GM21367 (cell line): ENCODE data around the gene RAB6B.

Source experiments
- ATAC-seq: cut with Tn5 transposase; IDR thresholded peaks from one replicate; pipeline ENCODE4 v1.9.1; 2021; ENCODE audit not compliant: unreplicated experiment

RAB6B gene

DNA sequence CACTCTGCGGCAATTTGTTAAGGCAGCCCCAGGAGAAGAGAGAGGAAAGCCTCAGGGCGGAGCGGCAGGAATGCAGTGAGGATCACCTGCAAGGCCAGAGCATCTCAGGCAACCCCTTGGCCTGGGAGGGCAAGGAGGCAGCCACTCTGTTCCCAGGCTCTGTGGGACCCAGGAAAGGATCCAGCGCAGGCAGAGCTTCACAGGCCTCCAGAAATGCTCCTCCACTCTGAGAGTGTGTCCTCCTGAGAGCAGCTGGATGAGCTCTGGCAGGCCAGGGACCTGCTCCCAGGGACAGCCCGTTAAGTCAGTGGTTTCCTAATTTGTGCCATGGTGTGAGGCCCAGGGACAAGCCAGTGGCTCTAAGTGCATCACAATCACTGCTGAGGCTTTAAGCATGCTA, 35.2 kb downstream of the RAB6B start:
- no peak for ATAC-seq

DNA sequence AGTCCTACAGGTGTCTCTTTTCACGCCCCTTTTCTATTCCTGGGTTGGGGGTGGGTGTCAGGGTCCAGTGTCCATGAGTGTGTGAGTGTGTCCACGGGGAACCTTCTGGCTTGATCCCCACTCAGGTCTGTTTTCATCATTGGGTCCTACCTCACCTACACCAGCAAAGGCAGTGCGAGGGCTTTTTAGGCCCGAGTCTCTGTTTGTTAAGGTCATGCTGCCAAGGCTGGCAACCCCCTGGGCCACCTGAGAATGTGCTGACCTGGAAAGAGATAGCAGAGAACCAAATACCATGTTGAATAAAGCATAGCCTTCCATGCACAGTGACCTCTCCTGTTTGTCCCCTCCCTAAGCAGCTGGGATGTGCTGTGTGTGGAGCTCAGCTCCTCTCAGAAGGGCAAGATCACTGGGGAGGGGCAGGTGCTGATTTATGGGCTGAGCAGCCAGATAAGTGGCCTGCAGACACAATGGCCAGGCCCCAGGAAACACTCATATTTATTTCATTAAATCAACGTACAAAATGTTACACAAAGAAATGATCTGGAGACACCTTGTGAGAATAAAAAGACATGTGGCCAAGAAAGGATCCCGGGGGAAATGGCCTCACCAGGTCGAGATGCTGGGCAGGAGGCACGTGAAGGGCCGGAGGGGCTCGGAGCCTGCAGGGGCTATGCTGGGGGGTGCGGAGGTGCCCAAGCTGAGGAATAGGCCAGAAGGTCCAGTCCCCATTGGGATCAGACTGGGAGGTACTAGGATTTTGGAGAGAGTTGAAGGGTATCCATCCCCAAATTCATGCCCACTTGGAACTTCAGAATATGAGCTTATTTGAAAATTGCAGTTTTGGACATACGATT, 36.1 kb downstream of the RAB6B start:
- ATAC-seq, result no peak

DNA sequence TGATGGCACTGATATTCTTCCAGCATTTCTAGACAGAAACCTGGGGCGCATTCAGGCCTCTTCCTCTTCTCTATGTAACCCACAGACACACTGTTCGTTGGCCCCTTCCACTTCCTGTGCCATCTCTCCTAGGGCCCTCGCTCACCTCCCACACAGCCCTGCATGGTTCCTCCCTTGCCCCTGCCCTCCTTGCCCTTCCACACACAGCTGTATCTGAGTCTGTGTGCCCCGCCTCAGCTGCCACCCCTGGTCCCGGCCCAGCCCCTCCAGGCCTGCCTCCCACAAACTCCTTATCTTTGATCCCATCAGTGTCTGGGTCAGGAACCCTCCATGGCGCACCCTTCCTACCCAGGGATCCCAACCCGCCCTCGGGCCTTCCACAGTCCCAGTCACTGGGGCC, 37.9 kb downstream of the RAB6B start:
- no peak for ATAC-seq

DNA sequence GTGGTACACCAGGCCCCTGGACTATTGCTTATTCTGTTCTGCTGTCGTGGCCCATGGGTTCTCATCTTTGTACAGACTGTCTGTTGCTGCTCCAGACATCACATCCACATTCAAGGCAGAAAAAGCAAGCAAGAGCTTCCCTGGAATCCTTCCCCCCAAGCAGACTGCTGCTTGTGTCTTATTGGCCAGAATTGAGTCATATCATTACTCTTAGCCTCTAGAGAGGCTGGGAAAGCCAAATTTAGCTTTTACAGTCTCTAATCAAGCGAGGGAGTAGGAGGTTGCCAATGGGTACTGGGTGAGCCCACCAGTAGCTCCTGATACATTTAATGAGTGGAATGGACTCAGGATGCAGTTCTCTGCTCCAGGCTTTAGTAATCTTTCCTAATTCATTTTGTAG, 39.4 kb downstream of the RAB6B start:
- ATAC-seq, result no peak

DNA sequence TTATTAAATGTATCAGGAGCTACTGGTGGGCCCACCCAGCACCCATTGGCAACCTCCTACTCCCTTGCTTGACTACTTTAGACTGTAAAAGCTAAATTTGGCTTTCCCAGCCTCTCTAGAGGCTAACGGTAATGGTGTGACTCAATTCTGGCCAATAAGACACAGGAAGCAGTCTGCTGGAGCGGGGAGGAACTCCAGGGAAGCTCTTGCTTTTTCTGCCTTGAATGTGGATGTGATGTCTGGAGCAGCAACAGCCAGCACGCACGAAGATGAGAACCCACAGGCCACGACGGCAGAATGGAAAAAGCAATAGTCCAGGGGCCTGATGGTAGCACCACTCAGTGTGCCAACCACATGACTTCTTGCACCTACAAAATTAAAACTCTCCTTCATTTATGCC, 39.9 kb downstream of the RAB6B start:
- ATAC-seq, result no peak

DNA sequence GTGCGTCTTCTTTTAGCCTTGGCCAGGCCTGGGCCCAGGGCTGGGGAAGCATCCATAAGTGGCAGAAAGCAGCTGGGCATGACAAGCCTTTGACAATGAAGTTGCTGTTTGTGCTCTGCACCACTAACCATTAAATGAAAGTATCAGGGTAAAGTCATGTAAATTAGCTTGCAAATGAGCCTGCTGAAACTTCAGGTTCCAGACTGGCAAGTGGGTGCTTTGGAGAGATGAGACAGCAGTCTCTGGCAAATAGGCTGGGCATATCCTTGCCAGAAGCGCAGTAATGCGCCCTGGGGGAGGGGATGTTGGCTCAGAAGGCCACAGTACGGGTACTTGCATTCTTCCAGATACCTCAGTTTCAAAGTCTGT, 40.7 kb downstream of the RAB6B start:
- ATAC-seq, result no peak

DNA sequence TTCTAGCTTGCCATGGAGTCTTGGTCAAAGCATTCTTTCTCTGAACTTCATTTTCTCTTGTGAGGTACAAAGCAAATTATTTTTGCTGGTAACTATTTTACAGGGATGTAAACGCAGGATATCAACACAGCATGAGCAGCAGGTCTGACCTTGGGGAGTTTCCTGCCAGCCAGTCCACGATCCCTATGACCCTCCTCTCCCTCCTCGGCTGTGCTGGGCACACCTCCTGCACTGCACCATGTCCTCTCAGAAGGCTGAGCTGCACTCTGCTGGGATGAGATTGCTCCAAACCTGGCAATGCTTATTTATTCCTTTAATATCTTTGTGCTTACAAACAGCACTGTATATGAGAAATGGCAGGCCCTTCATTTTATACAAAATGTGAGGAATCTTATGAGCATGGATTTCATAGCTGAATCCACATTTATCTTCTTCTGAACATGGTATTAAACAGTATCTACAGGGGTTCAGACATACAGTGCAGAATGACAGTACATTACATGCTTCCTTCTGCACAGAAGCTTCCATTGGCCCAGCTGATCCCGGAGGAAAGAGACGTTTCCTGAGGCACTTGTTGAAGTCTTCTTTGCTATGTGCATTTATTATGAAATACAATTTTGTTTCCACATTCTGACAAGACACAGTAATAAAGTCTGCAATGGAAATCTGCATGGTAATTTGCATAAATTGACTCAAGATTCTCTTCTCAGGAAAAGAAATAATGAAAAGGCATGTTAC, 41.2 kb downstream of the RAB6B start:
- no peak for ATAC-seq

DNA sequence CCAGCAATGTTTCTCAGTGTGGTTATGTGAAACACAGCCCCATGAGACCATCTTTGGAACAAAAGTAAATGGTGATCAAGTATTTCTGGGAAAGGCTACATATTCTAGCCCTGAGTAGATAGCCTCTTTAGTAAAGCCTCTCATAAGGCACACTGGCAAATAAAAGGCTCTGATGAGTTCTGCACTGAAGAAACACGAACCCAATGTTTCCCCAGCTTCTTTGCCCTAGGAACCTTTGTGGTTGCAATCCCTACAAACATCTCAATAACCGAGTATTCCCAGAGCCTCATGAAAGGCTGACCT, 41.8 kb downstream of the RAB6B start:
- ATAC-seq, result no peak

DNA sequence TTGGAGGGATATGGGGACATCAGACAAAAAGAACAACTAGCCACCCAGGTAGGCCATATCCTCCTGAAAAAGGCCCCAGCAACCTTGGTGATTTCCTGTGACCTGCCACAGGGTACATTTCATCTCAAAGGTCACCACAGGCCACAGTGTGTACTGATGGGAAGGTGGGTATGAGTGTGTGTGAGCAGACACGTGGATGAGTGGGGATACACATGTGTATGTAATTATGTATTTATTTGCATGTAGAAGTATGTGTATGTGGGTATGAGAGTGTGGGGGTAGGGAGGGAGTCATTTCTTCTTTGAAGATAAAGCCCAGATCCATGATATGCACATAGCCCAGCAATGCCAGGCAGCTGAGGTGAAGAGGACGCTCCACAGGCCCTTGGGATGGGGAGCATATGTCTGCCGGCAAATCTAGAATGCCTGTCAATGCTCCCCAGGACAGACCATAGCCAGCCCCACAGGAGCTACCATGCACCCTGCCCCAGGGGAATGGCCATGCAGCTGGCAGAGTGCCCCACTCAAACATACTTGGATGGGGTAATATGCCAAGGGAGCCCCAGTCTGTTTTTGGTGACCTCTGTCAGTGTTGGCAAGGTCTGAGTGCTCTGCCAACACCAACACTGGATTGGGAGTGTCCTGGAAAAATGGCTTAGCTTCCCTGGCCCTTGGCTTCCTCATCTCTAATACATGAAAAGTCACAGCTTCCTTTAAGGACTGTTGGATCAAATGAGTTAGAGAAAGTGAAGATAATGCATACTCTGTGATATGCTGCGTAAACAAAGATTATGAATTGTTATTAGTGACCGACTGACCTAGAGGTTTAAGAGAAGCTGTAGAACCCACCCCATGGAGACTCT, 42.4 kb downstream of the RAB6B start:
- ATAC-seq, result no peak

DNA sequence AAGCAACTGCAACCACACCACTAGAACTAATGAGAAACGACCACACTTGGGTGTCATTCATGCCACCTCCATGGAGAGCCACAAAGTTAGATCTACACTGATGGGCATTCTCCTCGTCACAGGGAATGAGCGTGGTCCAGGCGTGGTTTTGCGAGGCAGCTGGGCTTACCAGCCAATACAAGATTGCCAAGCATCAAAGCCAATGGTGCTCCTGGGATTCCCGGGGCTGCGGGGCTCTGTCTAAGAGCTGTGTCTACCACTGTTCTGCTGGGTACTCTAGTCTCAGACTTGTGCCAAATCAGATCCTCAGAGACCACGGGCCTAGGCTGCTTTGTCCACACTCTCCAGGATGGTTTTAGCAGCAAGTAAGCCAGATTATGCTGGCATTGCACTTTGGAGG, 43.8 kb downstream of the RAB6B start:
- no peak for ATAC-seq

DNA sequence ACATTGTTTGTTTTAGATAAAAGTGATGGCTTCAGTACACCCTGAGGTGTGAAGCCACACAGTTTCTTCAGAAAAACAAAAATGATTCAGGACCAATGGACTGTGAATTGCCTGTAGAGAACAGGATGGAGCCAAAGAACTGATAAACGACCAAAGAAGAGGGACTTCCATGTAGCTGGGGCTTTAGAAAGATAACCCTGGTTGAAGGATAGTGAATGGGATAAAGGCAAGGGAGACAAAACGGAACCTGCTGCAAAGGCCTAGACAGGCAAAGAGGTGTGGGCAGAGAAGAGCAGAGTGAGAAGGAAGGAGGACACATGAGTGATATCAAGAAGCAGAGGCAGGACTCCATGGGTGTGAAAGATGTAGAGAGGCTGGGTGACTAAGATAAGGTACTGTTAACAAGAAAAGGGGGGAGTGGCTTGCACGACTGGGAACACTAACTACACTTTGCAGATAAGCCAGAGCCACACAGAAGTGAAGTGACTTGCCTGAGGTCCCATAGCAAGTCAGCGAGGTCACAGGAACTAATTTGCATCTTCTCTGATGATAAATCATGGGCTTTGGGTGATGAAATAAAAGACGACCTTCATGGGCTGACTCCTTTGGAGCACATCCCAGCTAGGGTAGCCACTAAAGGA, 44.3 kb downstream of the RAB6B start:
- ATAC-seq, result peak; percentile 47

DNA sequence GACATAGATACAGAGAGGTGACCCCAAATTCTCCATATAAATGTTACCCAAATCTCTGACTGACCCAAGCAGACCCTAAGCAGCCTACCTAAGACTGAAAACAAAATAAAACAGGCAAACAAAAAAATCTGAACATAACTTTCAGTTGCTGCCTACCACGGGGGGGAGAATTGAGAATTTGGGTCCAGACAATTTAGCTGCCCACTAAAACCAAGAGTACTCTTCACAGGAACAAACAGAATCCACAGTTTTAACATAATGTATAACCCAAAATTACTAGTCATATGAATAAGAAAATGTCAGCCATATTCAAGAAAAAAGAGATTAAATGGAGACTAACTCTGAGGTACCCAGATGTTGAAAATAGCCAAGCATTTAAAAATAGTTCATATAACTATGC, 45.6 kb downstream of the RAB6B start:
- ATAC-seq, result no peak

DNA sequence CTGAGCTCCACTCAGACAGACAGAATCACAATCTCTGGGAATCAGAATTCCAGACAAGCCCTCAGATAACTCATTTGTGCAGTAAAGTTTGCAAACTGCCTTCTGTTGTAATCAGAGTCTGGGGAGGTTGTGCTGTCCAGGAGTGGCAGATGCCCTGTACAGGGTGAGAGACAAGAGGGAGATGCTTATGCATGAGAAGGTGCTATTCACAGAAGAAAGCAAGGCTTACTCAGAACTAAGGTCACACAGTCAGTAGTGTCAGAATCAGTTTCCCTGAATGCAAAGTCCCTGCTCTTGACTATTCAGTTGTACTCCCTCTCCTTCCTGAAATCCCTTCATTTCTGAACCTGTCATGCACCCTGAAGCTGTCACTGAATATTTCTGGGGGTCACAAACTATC, 46.3 kb downstream of the RAB6B start:
- no peak for ATAC-seq

DNA sequence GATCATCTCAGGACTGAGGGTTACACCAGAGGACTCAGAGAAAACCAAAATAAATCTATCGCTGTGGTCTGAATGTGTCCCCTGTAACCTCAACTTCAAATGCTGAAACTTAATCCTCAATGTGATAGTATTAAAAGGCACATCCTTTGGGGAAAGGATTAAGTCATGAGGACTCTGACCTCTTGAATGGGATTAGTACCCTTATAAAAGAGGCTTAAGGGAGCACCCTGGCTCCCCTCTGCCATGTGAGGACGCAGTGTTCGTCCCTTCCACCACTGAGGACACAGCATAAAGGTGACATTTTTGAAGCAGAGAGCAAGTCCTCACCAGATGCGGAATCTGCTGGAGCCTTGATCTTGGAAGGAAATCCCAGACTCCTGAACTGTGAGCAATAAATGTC, 50.6 kb downstream of the RAB6B start:
- ATAC-seq, result no peak

DNA sequence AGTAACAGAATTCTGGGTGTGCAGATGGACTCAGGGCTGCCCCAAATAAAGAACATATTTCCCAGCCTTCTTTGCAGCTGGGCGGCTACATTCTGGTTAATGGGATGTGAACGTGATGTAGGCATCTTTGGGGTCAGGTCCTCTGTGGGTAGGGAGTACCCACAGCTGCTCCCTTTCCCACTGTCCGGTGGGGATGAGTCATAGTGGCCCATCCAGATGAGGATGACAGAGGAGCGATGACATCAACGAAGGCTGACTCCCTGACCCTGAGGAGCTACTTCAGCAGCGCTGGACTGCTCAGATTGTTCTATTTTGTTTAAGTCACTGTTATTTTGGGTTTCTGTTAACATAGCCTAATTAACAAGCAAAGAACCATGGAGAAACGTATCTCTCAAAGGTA, 52.0 kb downstream of the RAB6B start:
- no peak for ATAC-seq

DNA sequence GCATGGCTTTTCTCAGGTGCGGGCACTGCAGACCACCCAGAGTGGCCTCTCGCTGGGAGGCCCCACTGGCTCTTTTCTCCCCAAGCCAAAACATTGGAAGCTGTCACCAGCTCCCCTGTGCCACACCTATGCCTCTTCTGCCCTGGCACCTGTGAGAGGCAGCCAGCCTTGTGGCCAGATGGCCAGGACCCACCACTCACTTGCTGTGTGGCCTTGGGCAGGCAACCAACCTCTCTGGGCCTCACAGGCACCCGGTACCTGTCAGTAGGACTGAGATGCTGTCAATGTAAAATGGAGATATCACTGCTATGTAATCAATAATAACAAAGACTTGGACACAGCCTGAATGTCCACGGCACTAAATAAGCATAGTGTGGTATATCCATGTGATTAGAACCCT, 53.5 kb downstream of the RAB6B start:
- no peak for ATAC-seq

DNA sequence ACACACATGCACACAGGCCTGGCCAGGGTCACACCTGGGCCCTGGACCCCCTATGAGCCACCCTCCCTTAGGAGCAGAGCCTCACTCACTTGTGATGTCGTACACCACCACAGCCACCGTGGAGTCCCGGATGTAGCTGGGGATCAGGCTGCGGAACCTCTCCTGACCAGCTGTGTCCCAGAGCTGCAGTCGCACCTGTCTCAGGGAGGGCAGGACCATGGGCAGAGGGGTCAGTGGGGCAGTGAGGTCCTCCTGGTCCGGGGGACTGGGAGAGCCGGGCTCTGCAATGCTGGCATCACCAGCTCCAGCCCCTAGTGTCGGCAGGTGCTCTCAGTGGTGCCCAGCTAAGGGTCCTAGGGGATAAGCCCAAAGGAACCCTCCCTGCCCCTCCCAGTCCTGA, 54.5 kb downstream of the RAB6B start:
- ATAC-seq, result no peak

DNA sequence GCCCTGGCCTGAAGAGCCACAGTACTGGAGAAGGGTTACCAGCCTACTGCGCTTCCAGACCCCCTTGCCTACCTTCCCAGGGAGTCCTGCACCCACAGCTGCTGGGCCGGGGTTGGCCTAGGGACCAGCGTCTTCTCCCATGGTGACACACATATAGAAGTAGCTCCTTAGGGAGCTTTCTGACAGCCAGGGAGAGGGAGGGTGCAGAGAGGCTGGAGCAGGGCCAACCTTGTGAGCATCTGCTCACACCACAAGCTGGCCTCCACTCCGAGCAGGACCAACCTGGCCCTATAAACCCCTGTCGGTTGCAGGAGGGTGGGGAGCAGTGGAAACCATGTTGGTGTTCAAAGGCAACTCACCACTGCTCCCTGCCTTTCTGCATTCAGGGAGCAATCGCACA, 54.9 kb downstream of the RAB6B start:
- no peak for ATAC-seq

DNA sequence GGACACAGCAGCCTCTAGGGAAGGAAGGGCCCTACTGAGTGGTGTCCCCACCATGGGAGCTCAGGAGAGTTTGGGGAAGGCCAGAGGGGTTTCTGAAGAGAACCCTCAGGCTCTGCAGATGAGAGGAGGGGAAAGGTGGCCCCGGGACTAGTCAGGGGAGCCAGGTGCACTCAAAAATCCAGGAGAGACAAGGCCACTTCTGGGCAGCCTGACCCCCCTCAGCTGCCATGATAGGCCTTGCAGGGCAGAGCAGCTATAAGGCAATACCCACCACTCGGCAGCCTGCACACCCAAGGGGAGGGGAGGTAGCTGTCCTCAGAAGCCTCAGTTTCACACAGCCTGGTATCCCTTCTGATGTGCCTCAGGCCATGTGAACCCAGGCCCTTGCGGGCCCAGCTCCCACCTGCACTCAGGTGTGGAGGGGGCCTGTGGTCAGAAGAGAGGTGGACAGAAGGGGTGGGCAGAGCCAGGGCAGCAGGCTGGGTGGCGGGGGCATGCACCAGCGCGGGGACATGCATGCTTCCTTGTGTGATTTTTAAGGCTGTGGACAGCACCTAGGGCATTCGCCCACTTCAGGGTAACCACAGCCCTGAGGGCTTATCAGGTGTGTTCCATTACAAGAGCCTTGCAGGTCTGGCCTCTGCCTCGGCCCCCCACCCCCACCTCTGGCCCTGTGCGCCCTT, 55.5 kb downstream of the RAB6B start:
- ATAC-seq, result no peak

DNA sequence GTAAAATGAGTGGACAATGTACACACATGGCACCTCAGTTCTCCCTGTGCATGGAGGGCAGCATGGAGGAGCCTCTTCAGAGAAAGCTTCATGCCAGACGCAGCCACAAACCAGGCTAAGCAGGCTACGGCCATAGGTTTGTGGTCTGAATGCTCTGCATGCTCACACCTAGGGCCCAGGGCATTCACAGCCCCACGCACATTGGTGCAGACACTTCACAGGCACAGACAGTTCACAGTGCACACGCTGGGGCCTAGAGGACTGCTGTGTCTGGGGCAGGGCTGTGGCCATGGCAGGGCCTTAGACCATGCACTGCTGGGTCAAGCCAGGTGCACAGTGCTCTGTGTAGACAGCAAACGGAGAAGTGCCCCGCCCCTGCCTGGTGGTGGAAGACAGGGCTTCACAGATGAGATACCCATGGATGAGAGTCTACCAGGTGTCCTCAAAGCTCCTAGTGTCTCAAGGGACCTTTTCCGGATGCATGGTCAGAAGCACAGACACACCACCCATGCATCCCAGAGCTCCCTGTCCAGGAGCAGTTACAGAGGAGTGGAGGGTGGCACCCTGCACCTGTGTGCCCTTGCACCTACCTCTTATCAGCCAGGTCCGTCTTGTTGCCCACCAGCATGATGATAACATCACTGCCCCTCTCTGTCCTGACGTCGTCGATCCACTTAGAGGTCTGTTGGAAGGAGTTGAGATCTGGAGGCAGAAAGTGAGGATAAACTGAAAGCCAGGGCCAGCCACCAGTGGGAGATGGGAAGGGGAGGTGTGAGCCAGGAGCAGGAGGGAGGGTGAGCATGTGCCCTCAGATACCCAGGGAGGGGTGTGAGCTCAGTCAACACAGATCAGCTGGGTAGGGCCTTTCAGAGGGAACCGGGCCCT, 56.5 kb downstream of the RAB6B start:
- ATAC-seq, result no peak
